BJ (cell line): ENCODE measurements around the gene NARF. TPM values are rescaled to one million over a fixed set of nuclear protein-coding genes. Genes with fewer than 3 reads are reported as not detected.
A peak's percentile ranks its signal among the peaks of the same experiment; 100 is the strongest.
"Not testable (repeated sequence)": the region's sequence is repeated elsewhere in the genome, so short reads cannot be mapped to it uniquely, and the experiment has no call there.

Experiments used
- CTCF ChIA-PET: fragments of 350-600 bp; formaldehyde crosslinking; extraction: SDS; loops from one replicate; lab custom pipeline; 2021; ENCODE audit warnings: antibody characterized with exemption, inconsistent platforms; lab: Yijun Ruan, JAX
- POLR2A ChIA-PET: fragments of 300-600 bp; sonication (Branson Sonifier 250); formaldehyde crosslinking; extraction: SDS; loops from one replicate; lab custom pipeline; 2021; ENCODE audit warnings: antibody characterized with exemption; lab: Charles Lee
- DNase-seq: peaks from one replicate; pipeline ENCODE4 v3.0.0-alpha.2; 2011; ENCODE audit warnings: low read depth
- H3K27me3 ChIP-seq: 2 replicates; pipeline ENCODE4 v1.6.0; 2011; ENCODE audit warnings: low read length; ENCODE audit not compliant: control insufficient read depth, insufficient read depth
- H3K36me3 ChIP-seq: 2 replicates; pipeline ENCODE4 v1.5.1; 2011; ENCODE audit warnings: low read length; ENCODE audit not compliant: control insufficient read depth, insufficient read depth
- H3K4me3 ChIP-seq: 2 replicates; pipeline ENCODE4 v1.5.1; 2011; ENCODE audit warnings: low read depth, mild to moderate bottlenecking, control low read depth, low read length
- CTCF ChIP-seq: IDR thresholded peaks from 2 replicates; pipeline ENCODE4 v1.5.1; 2011; ENCODE audit warnings: low read depth, mild to moderate bottlenecking, control low read depth, inconsistent platforms, low read length, moderate library complexity; ENCODE audit not compliant: insufficient read depth
- polyA plus RNA-seq: library from polyadenylated mRNA; depleted of rRNA; stranded (reverse); fragments of >200 nt; gene quantifications from 2 replicates; pipeline ENCODE4 v1.2.3, GENCODE V29; 2011

NARF gene
- polyA plus RNA-seq, 1 experiment, result 68.5 TPM

GRCh38 chr17:82449131-82449882, 9.2 kb upstream of the NARF start:
- no peak for DNase-seq
- Histone ChIP-seq H3K4me3 (peak overlapping the region; percentile 89), H3K27me3 (no peaks in the 10 kb centered on the region), H3K36me3 (peaks cover 15% of the 10 kb centered on the region)
- POLR2A ChIA-PET, result no interaction called here
- CTCF ChIA-PET, result interaction anchor here (1.0 to 1.3 kb wide), 2 partner anchors 19 to 25 kb away, joined by 3 to 4 read pairs; no protein-coding TSS in a partner anchor
- no peak for TF ChIP-seq CTCF

GRCh38 chr17:82449883-82450356, 8.6 kb upstream of the NARF start:
- DNase-seq, result no peak
- no peak for TF ChIP-seq CTCF
- no peaks in the 10 kb centered on the region for H3K27me3 ChIP-seq
- peaks cover 11% of the 10 kb centered on the region for H3K36me3 ChIP-seq
- CTCF ChIA-PET, result no interaction called here
- peak overlapping the region; percentile 89 for H3K4me3 ChIP-seq
- POLR2A ChIA-PET, result no interaction called here

DNA sequence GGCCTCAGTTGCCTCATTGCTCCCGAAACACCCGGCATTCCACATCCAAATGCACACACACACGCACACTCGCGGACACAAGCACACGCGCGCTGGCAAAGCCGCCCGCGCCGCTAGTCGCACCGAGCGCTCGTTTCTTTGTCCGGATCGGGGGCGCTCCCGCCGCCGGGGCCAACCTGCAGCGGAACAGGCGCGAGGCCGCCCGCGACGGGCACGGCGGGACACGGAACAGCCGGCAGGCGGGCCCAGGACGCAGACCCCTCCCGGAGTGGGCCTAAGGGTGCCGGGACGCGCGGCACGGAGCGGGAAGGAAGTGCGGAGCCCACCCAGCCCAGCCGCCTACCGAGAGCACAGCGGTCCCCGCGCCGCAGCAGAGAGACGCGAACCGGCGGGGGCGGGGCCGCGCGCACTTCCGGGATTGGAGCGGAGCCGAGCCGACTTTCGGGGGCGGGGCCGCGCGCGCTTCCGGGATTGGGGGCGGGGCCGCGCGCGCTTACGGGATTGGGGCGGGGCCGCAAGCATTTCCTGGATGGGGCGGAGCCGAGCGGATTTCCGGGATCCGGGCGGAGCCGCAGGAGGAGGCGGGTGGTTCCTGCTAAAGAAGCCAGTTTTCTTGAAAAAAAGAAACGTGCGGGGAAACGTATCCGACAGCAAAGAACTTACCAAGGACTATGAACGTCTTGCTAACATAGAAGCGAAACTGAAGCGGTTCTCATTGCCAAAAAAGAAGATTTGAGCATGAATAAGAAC, 8.0 kb upstream of the NARF start, which contains the start of gene CYBC1:
CYBC1 (minus strand) TSS at position 396 of the 750 bp plus-strand sequence. CDS start 1,498 bp downstream, outside the sequence.
- POLR2A ChIA-PET, result no interaction called here
- no peaks in the 10 kb centered on the region for H3K27me3 ChIP-seq
- peaks cover 7% of the 10 kb centered on the region for H3K36me3 ChIP-seq
- peak; percentile 65 for DNase-seq
- CTCF ChIA-PET, result no interaction called here
- H3K4me3 ChIP-seq, result peak within 1 kb of the TSS; percentile 89
- no peak for TF ChIP-seq CTCF

DNA sequence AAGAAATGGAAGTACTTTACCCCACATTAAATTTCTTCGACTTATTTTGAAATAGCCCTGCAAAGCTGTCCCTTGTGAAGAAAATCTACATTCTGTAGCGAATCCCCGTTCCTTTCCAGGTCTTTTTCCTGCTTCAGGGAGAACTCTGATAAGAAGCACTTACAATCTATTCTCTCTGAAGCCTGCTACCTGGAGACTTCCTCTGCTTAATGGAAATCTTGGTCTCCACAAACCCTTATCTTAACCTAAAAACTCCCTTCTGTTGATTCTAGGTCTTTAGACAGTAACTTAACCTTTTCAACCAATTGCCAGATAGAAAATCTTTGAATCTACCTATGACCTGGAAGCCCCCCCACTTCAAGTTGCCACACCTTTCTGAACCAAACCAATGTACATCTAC, 6.4 kb upstream of the NARF start:
- Histone ChIP-seq H3K36me3 (peaks cover 1% of the 10 kb centered on the region; the same call in 1 of the 2 replicates), H3K27me3 (no peaks in the 10 kb centered on the region), H3K4me3 (no peak overlapping the region)
- DNase-seq, result no peak
- no peak for TF ChIP-seq CTCF
- ChIA-PET CTCF (no interaction called here), POLR2A (no interaction called here)

GRCh38 chr17:82453151-82453550, 5.4 kb upstream of the NARF start:
- H3K36me3 ChIP-seq, DNase-seq, H3K4me3 ChIP-seq, POLR2A ChIA-PET, H3K27me3 ChIP-seq, CTCF ChIA-PET: not testable (repeated sequence)

GRCh38 chr17:82453706-82454105, 4.8 kb upstream of the NARF start:
- H3K36me3 ChIP-seq, H3K4me3 ChIP-seq, H3K27me3 ChIP-seq, DNase-seq, POLR2A ChIA-PET, CTCF ChIA-PET: not testable (repeated sequence)
